HG02973 (cell line): ENCODE measurements around the gene CRKL.
"Not testable (repeated sequence)": the region's sequence is repeated elsewhere in the genome, so short reads cannot be mapped to it uniquely, and the experiment has no call there.

Experiments used
- ATAC-seq: cut with Tn5 transposase; IDR thresholded peaks from one replicate; pipeline ENCODE4 v1.9.1; 2021; ENCODE audit warnings: moderate library complexity; ENCODE audit not compliant: unreplicated experiment

The CRKL gene

GRCh38 chr22:20899827-20900423, 17.3 kb upstream of the CRKL start:
- ATAC-seq = no peak

GRCh38 chr22:20901093-20902033, 15.8 kb upstream of the CRKL start:
- not testable (repeated sequence) for ATAC-seq

GRCh38 chr22:20903093-20903492, 14.1 kb upstream of the CRKL start:
- ATAC-seq = no peak

DNA sequence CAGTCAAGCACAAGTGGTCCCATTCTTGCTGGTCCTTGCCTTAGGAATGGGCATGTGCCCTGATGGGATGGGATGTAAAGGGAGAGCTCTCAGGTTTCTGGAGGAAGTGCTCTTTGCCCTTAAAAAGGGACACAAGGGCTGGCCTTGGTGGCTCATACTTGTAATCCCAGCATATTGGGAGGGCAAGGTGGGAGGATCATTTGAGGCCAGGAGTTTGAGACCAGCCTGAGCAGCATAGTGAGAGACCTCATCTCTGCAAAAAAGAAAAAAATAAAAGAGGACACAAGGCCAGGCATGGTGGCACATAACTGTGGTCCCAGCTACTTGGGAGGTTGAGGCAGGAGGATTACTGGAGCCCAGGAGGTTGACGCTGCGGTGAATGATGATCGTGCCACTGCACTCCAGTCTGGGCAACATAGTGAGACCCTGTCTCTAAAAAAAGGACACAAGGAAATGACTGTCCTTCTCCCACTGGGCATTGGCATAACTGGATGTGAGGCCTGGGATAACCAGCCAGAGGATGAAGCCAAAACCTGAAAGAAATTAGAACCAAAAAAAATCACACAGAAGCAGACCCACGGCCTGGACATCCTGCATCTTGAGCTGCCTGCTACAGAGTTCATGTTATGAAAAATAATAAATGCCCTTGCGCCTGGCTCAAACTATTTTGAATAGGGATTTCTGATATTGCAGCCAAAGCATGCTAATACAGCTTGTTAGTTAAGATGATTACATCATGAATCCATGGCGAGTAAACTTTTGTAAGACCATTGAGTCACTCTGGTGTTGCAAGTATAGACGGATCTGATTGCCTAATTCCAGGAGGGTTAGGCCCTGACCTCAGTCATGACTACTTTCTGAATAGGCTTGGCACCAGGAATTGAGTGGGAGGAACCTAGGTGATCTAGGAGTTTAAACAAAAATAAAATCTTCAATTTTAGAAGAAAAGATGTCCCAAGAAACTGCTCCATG, 12.9 kb upstream of the CRKL start:
- no peak for ATAC-seq

- ATAC-seq = no peak
Measured at GRCh38 chr22:20904980-20905355, 12.2 kb upstream of the CRKL start.

DNA sequence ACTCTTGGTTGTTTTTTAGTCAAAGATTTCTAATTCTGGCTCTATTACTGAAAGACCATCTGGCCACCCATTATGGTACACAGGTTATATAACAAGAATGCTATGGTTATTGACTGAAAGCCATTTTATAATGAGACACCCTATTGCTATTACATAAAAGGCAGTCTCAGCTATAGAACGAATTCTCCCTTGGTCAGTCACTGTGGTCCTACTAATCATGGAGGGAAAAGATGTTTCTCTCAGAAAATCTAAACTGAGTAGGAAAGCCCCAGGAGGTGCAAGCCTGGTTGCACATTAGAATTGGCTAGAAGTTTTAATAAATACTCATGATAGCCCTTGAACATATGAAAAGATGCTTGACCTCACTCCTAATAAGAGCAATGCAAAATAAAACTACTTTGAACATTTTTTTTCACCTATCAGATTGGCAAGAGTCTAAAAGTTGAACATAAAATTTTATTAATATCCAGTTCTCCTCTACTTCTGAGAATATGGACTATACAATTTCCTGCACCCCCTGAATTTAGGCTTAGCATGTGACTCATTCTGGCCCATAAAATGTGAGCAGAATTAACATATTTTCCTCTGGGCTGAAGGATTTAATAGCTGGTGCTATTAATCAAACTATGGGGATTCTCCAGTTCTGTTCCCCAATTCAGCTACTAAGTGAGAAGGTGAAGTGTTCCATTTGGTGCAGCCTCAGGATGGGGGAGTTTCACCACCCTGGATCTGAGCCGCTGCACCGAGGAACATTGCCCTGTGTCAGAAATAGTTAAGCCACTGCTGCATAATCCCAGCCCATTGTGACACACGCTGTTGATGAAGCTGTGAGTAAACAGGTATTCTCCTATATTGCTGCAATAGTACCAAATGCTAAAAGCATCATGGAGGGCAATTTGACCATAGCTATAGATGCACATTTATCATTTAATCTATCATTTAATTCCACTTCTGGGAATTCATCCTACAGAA, 11.5 kb upstream of the CRKL start:
- ATAC-seq = no peak

- ATAC-seq = no peak
Measured at GRCh38 chr22:20906387-20906767, 10.8 kb upstream of the CRKL start.

GRCh38 chr22:20908717-20909116, 8.5 kb upstream of the CRKL start:
- not testable (repeated sequence) for ATAC-seq

GRCh38 chr22:20909543-20910303, 7.5 kb upstream of the CRKL start:
- ATAC-seq = no peak

DNA sequence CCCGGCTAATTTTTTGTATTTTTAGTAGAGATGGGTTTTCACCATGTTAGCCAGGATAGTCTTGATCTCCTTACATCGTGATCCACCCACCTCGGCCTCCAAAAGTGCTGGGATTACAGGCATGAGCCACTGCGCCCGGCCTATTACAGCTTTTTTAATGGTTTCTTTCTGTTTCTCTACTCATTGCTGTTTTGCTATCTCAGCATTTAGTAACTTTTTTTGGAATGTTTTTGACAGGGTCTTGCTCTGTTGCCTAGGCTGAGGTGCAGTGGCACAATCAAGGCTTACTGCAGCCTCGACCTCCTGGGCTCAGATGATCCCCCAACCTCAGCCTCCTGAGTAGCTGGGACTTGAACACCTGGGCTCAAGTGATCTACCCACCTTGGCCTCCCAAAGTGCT, 4.7 kb upstream of the CRKL start:
- no peak for ATAC-seq

- no peak for ATAC-seq
Measured at GRCh38 chr22:20918663-20919218, 1.5 kb downstream of the CRKL start.

DNA sequence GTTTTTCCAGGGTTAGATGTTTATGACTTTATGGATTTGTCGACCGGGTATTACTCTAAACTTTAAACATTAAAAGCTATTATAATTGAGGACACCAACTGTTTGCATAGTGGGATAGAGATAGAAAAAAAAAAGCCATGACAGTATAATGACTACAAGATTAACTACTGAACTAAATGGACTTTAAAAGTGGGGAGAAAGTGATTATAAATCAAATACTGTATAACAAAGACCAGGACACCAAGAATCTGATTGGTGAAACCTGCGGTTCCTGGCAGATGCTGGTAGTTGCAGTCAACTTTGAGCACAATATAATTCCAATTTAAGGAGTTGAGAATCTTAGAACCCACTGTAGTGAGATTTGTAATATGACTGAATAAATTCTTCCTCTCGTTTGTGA, 2.5 kb downstream of the CRKL start:
- ATAC-seq = no peak

- ATAC-seq = no peak
Measured at GRCh38 chr22:20920881-20921203, 3.6 kb downstream of the CRKL start.

DNA sequence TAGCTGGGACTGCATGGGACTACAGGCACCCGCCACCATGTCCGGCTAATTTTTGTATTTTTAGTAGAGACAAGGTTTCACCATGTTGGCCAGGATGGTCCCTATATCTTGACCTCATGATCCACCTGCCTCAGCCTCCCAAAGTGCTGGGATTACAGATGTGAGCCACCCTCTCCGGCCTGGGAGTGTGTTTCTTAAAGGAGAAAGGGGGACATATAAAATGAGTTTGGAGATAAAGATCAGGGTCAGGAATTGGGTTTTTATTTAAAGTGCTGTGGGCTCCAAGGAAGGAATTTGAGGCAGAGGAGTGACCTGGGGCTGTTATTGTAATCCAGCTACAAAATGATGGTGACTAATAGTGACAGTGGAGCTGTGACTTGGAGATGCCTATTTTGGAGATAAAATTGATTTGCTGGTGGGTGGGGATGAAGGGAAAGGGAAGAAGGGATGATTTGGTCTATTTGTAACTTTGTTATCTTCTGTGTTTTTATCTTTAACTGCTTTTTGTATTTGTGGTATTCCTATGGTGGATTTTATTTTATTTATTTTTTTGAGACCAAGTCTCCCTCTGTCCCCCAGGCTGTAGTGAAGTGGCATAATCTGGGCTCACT, 5.0 kb downstream of the CRKL start:
- no peak for ATAC-seq

- ATAC-seq = no peak
Measured at GRCh38 chr22:20926243-20926642, 9.0 kb downstream of the CRKL start.

GRCh38 chr22:20927940-20928572, 10.8 kb downstream of the CRKL start:
- ATAC-seq = no peak

GRCh38 chr22:20928573-20928967, 11.4 kb downstream of the CRKL start:
- ATAC-seq = no peak

DNA sequence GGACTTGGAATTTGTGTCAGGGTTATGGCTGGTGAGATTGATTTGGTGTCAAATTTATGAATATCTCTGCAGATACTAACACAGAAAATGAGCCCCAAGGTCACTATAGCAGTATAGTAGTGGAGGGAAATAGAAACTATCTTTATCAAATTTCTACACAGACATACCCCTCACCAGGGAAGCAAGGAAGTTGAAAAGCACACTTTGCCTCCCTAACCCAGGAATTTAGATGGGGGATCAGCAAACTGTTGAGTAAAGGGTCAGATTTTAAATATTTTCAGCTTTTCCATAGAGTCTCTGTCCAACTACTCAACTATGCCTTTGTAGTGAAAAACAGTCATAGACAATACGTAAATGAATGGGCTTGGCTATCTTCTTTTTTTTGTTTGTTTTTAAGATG, 12.8 kb downstream of the CRKL start:
- ATAC-seq = no peak
